HEK293 (cell line): ENCODE measurements around the gene LAMA2.

Experiments used
- GLIS1 ChIP-seq: fragments of 450-650 bp; formaldehyde crosslinking; IDR thresholded peaks from 2 replicates; pipeline ENCODE4 v1.5.1; 2016; ENCODE audit warnings: missing biosample characterization, missing genetic modification characterization
- HIC1 ChIP-seq: fragments of 450-650 bp; formaldehyde crosslinking; IDR thresholded peaks from 2 replicates; pipeline ENCODE4 v1.5.1; 2016; ENCODE audit warnings: missing biosample characterization, missing genetic modification characterization
- MEIS1 ChIP-seq: sonication (generic); formaldehyde crosslinking; IDR thresholded peaks from 2 replicates; pipeline ENCODE4 v1.8.1; 2022; ENCODE audit warnings: missing genetic modification reagents, mild to moderate bottlenecking, borderline replicate concordance
- ZNF138 ChIP-seq: fragments of 450-650 bp; formaldehyde crosslinking; IDR thresholded peaks from 2 replicates; pipeline ENCODE4 v1.5.1; 2016; ENCODE audit warnings: missing biosample characterization, missing genetic modification characterization, borderline replicate concordance
- ZNF24 ChIP-seq: fragments of 450-650 bp; formaldehyde crosslinking; IDR thresholded peaks from 2 replicates; pipeline ENCODE4 v1.5.1; 2016; ENCODE audit warnings: missing biosample characterization, missing genetic modification characterization
- ZNF585B ChIP-seq: fragments of 450-650 bp; formaldehyde crosslinking; IDR thresholded peaks from 2 replicates; pipeline ENCODE4 v1.5.1; 2016; ENCODE audit warnings: missing biosample characterization, missing genetic modification characterization
- TF ChIP-seq, protein P1 (sequence below): fragments of 450-650 bp; formaldehyde crosslinking; IDR thresholded peaks from 2 replicates; pipeline ENCODE4 v1.5.1; 2016; ENCODE audit warnings: missing biosample characterization, missing genetic modification characterization

DNA sequence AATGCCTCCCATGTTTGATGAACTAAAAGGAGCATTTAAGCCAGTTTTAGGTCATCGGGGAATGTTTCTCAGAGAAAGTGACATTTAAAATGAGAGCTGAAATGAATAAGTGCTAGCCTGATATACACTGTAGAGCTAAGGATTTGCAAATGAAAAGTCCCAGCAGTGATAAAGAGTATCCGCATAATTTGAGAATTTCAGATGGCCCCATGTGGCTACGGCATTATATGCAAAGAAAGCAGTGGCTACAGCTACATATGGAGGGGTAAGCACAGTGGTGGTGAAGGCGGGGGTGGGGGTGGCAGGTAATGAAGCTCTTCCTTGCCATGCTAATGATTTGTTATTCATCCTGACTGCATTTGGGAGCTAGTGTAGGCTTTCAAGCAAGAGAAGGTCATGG lies 455.7 kb downstream of the LAMA2 start:
- TF ChIP-seq HIC1 (tag by site-specific recombination) (no peak), ZNF585B (tag by site-specific recombination) (no peak), MEIS1 (CRISPR knock-in tag) (no peak), GLIS1 (no peak), ZNF138 (tag by site-specific recombination) (no peak), ZNF24 (tag by site-specific recombination) (no peak)
- TF ChIP-seq, protein P1, sequence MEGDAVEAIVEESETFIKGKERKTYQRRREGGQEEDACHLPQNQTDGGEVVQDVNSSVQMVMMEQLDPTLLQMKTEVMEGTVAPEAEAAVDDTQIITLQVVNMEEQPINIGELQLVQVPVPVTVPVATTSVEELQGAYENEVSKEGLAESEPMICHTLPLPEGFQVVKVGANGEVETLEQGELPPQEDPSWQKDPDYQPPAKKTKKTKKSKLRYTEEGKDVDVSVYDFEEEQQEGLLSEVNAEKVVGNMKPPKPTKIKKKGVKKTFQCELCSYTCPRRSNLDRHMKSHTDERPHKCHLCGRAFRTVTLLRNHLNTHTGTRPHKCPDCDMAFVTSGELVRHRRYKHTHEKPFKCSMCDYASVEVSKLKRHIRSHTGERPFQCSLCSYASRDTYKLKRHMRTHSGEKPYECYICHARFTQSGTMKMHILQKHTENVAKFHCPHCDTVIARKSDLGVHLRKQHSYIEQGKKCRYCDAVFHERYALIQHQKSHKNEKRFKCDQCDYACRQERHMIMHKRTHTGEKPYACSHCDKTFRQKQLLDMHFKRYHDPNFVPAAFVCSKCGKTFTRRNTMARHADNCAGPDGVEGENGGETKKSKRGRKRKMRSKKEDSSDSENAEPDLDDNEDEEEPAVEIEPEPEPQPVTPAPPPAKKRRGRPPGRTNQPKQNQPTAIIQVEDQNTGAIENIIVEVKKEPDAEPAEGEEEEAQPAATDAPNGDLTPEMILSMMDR (tag by site-specific recombination) = no peak
